ENCODE data around the gene KRT17.
"Not testable (repeated sequence)": the region's sequence is repeated elsewhere in the genome, so short reads cannot be mapped to it uniquely, and the experiment has no call there.

The KRT17 gene

DNA sequence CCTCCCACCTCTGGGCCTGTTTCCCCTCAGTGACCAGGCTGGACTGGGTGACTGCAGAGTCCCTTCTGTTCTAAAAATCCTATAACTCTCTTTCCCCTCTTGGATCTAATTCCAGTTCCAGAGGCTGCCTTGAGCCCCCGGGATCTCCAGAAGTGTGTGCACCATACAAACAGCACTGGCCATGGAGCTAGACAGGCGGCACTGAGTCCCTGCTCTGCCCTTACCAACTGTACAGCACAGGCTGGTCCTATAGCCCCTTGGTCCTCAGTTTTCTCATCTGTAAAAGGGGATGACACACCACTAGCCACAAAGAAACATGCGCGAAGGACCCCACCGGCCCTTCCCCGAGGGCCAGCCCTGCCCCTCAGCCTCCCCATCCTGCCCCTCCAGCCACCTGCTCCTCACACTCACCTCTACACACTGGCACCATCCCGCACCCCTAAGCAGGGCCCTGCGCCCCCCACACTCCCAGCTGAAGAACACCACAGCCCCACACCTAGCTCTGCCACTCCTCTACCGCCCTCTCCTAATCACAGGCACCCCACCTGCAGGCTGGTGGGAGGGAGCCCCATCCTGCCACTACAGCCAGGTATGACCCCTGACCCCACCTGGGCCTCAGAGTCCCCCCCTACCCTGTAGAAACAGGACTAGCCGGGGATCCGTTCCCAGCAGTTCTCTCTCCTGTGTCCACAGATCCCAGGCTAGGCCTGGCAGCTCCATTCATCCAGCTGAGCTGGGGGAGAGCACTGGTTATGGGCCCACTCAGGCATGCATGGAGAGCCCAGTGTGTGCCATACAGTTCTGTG, 10.9 kb downstream of the KRT17 start:
- Histone ChIP-seq H3K27me3 (ENCODE audit: insufficient read depth, low read length) (no peaks in the 10 kb centered on the region), H3K9ac (ENCODE audit: low read length) (no peak overlapping the region), H3K79me1 (ENCODE audit: low read length) (peaks cover 4% of the 10 kb centered on the region), H2BK120ac (ENCODE audit: insufficient read depth, low read length, poor library complexity) (no peak overlapping the region), H3K14ac (ENCODE audit: low read length) (no peak overlapping the region), H3K9me3 (ENCODE audit: insufficient read depth, low read depth, low read length) (peaks cover 1% of the 10 kb centered on the region), H4K12ac (ENCODE audit: low read depth, low read length) (no peak overlapping the region), H3K23ac (ENCODE audit: low read length) (no peak overlapping the region), H3K79me2 (ENCODE audit: control insufficient read depth, insufficient read depth, low read length, poor library complexity) (no peaks in the 10 kb centered on the region), H3K36me3 (ENCODE audit: control insufficient read depth in 1 of 2, insufficient read depth in 2 of 2, low read length in 2 of 2) (no peaks in the 10 kb centered on the region), H4K91ac (ENCODE audit: low read depth, low read length) (no peak overlapping the region), H3K4me2 (ENCODE audit: low read length) (no peak overlapping the region), H2AK5ac (ENCODE audit: low read length) (no peak overlapping the region), H2AFZ (ENCODE audit: insufficient read depth, low read length, poor library complexity) (no peak overlapping the region), H3K4me3 (ENCODE audit: low read depth, low read length) (no peak overlapping the region), H2BK12ac (ENCODE audit: low read length) (no peak overlapping the region), H3K4me1 (ENCODE audit: control insufficient read depth in 1 of 2, insufficient read depth in 2 of 2, low read length in 2 of 2) (peaks cover 11 to 17% of the 10 kb centered on the region in 2 experiments), H4K8ac (ENCODE audit: low read depth, low read length) (no peak overlapping the region), H3K4ac (ENCODE audit: low read depth, low read length) (no peak overlapping the region), H2BK5ac (ENCODE audit: low read depth, low read length, poor library complexity) (no peak overlapping the region), H3K18ac (ENCODE audit: low read length) (no peak overlapping the region), H3K27ac (ENCODE audit: low read depth, low read length) (no peak overlapping the region)
- no peak for DNase-seq
- WGBS (ENCODE audit: extremely low coverage, insufficient coverage, insufficient read length) = no CpG with 5 or more reads among the region's 11 CpGs

DNA sequence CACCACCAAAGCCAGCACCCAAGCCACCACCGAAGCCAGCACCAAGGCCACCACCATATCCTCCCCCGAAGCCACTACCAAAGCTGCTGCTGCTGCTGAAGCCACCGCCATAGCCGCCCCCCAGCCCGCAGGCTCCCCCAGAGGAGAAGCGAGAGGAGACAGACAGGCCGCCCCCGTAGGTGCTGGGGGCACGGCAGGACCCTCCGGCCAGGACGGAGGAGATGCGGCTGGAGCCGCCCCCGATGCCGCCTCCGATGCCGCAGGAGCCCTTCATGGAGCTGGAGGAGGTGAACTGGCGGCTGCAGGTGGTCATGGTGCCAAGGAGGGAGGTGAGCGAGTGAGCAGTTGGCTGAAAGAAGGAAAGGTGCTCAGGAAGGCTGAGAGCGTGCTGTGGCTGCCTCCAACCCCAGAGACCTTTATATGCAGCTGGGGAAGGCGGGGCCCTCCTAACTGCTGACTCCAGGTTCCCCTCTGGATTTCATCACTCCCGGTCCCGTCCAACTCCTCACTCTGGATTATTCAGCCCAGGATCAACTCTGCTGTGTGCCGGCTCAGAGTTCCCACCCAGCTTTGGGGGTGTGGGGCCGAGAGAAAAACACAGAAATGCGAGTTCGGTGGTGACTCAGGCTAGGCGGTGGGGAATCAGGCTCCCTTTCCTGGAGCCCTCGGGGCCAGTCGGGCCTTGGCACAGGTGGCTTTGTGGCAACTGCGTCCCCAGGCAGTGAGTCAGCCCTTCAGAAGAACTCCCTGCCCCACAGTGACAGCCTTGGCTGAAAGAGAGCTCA, 11.8 kb downstream of the KRT17 start, which contains the start of gene KRT16:
KRT16 (minus strand) TSS at position 392 of the 785 bp plus-strand sequence; CDS start at position 313, 79 bp downstream.
- H3K27me3 ChIP-seq (ENCODE audit: insufficient read depth, low read length); H3K18ac ChIP-seq (ENCODE audit: low read length); H2BK5ac ChIP-seq (ENCODE audit: low read depth, low read length, poor library complexity); H4K12ac ChIP-seq (ENCODE audit: low read depth, low read length); H3K14ac ChIP-seq (ENCODE audit: low read length); H3K23ac ChIP-seq (ENCODE audit: low read length); H4K91ac ChIP-seq (ENCODE audit: low read depth, low read length); H3K79me2 ChIP-seq (ENCODE audit: control insufficient read depth, insufficient read depth, low read length, poor library complexity); H3K4me2 ChIP-seq (ENCODE audit: low read length); H3K79me1 ChIP-seq (ENCODE audit: low read length); H3K27ac ChIP-seq (ENCODE audit: low read depth, low read length); H2BK12ac ChIP-seq (ENCODE audit: low read length); H3K9ac ChIP-seq (ENCODE audit: low read length); H4K8ac ChIP-seq (ENCODE audit: low read depth, low read length); H3K9me3 ChIP-seq (ENCODE audit: insufficient read depth, low read depth, low read length); H3K36me3 ChIP-seq (ENCODE audit: control insufficient read depth in 1 of 2, insufficient read depth in 2 of 2, low read length in 2 of 2); H2AFZ ChIP-seq (ENCODE audit: insufficient read depth, low read length, poor library complexity); H2AK5ac ChIP-seq (ENCODE audit: low read length); H3K4ac ChIP-seq (ENCODE audit: low read depth, low read length); H3K4me1 ChIP-seq (ENCODE audit: control insufficient read depth in 1 of 2, insufficient read depth in 2 of 2, low read length in 2 of 2); H3K4me3 ChIP-seq (ENCODE audit: low read depth, low read length); H2BK120ac ChIP-seq (ENCODE audit: insufficient read depth, low read length, poor library complexity): not testable (repeated sequence)
- no CpG with 5 or more reads among the region's 31 CpGs for WGBS (ENCODE audit: extremely low coverage, insufficient coverage, insufficient read length)
- DNase-seq = peak; percentile 21 to 46

DNA sequence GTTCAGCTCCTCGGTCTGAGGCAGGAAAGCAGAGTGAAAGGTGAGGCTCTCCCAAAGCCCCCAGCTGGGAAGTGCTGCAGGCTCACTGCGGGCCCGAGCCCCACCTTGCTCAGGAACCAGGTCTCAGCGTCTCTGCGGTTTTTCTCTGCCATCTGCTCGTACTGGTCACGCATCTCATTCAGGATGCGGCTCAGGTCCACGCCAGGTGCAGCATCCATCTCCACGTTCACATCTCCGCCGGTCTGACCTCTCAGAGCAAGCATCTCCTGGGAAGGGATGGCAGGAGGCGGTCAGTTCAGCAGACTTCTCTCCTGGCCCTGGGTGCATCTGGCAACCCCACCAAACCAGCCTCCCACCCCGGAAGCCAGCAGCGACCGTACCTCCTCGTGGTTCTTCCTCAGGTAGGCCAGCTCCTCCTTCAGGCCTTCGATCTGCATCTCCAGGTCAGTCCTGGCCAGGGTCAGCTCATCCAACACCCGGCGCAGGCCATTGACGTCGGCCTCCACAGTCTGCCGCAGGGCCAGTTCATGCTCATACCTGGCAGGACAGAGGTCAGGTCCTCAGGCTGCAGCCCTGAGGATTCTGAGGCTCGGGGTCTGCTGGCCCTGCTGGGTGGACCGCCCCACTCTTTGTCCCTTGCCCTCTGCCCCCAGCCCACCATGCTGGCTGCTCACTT, 13.3 kb downstream of the KRT17 start:
- Histone ChIP-seq H2BK12ac (ENCODE audit: low read length) (no peak overlapping the region), H2AK5ac (ENCODE audit: low read length) (no peak overlapping the region), H3K4ac (ENCODE audit: low read depth, low read length) (no peak overlapping the region), H3K27ac (ENCODE audit: low read depth, low read length) (no peak overlapping the region), H3K9ac (ENCODE audit: low read length) (no peak overlapping the region), H3K18ac (ENCODE audit: low read length) (no peak overlapping the region), H3K27me3 (ENCODE audit: insufficient read depth, low read length) (no peaks in the 10 kb centered on the region), H3K23ac (ENCODE audit: low read length) (no peak overlapping the region), H2AFZ (ENCODE audit: insufficient read depth, low read length, poor library complexity) (no peak overlapping the region), H3K4me2 (ENCODE audit: low read length) (no peak overlapping the region), H4K12ac (ENCODE audit: low read depth, low read length) (no peak overlapping the region), H3K79me1 (ENCODE audit: low read length) (no peaks in the 10 kb centered on the region), H2BK120ac (ENCODE audit: insufficient read depth, low read length, poor library complexity) (no peak overlapping the region), H3K4me3 (ENCODE audit: low read depth, low read length) (no peak overlapping the region), H3K79me2 (ENCODE audit: control insufficient read depth, insufficient read depth, low read length, poor library complexity) (no peaks in the 10 kb centered on the region), H4K8ac (ENCODE audit: low read depth, low read length) (no peak overlapping the region), H3K36me3 (ENCODE audit: control insufficient read depth in 1 of 2, insufficient read depth in 2 of 2, low read length in 2 of 2) (no peaks in the 10 kb centered on the region), H4K91ac (ENCODE audit: low read depth, low read length) (no peak overlapping the region), H3K4me1 (ENCODE audit: control insufficient read depth in 1 of 2, insufficient read depth in 2 of 2, low read length in 2 of 2) (no peaks in the 10 kb centered on the region), H2BK5ac (ENCODE audit: low read depth, low read length, poor library complexity) (no peak overlapping the region), H3K14ac (ENCODE audit: low read length) (no peak overlapping the region), H3K9me3 (ENCODE audit: insufficient read depth, low read depth, low read length) (peaks cover 1% of the 10 kb centered on the region)
- no peak for DNase-seq
- no CpG with 5 or more reads among the region's 25 CpGs for WGBS (ENCODE audit: extremely low coverage, insufficient coverage, insufficient read length)

DNA sequence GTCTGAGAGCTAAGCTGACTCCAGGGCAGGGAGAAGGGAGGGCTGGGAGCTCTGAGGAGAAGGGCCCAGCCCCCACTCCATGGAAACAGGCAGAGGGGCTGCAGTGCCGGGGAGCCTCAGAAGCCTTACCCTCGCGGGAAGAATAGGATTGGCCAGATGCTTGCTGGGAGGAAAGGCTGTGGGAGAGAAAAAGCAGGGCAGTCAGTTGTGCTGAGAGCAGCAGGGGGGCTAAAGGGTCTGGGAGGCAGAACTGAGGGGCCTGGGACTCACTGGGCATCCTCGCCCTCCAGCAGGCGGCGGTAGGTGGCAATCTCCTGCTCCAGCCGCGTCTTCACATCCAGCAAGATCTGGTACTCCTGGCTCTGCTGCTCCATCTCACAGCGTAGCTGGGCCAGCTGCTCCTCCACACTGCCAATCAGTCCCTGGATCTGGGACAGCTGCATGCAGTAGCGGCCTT, 14.3 kb downstream of the KRT17 start:
- not testable (repeated sequence) for H3K79me2 ChIP-seq (ENCODE audit: control insufficient read depth, insufficient read depth, low read length, poor library complexity); H4K91ac ChIP-seq (ENCODE audit: low read depth, low read length); H3K4me1 ChIP-seq (ENCODE audit: control insufficient read depth in 1 of 2, insufficient read depth in 2 of 2, low read length in 2 of 2); H3K36me3 ChIP-seq (ENCODE audit: control insufficient read depth in 1 of 2, insufficient read depth in 2 of 2, low read length in 2 of 2); H3K4me3 ChIP-seq (ENCODE audit: low read depth, low read length); H3K4me2 ChIP-seq (ENCODE audit: low read length); H3K79me1 ChIP-seq (ENCODE audit: low read length); H2AK5ac ChIP-seq (ENCODE audit: low read length); H3K9me3 ChIP-seq (ENCODE audit: insufficient read depth, low read depth, low read length); DNase-seq; H3K23ac ChIP-seq (ENCODE audit: low read length); H4K8ac ChIP-seq (ENCODE audit: low read depth, low read length); H3K27ac ChIP-seq (ENCODE audit: low read depth, low read length); H3K18ac ChIP-seq (ENCODE audit: low read length); H2BK5ac ChIP-seq (ENCODE audit: low read depth, low read length, poor library complexity); H4K12ac ChIP-seq (ENCODE audit: low read depth, low read length); H2BK12ac ChIP-seq (ENCODE audit: low read length); H2AFZ ChIP-seq (ENCODE audit: insufficient read depth, low read length, poor library complexity); H2BK120ac ChIP-seq (ENCODE audit: insufficient read depth, low read length, poor library complexity); H3K4ac ChIP-seq (ENCODE audit: low read depth, low read length); H3K27me3 ChIP-seq (ENCODE audit: insufficient read depth, low read length); H3K9ac ChIP-seq (ENCODE audit: low read length); H3K14ac ChIP-seq (ENCODE audit: low read length)
- WGBS (ENCODE audit: extremely low coverage, insufficient coverage, insufficient read length) = no CpG with 5 or more reads among the region's 10 CpGs
